NCI-H2107 treated with DMSO at 0.1 percent for 48 hours (cell line): Measurements from ENCODE around the gene SPATA31E1.
"Not testable (repeated sequence)": the region's sequence is repeated elsewhere in the genome, so short reads cannot be mapped to it uniquely, and the experiment has no call there.

Experiments used
- DNase-seq: peaks from one replicate; lab custom pipeline; 2025; ENCODE audit not compliant: unreplicated experiment; lab: John Stamatoyannopoulos, UW

Gene SPATA31E1

DNA sequence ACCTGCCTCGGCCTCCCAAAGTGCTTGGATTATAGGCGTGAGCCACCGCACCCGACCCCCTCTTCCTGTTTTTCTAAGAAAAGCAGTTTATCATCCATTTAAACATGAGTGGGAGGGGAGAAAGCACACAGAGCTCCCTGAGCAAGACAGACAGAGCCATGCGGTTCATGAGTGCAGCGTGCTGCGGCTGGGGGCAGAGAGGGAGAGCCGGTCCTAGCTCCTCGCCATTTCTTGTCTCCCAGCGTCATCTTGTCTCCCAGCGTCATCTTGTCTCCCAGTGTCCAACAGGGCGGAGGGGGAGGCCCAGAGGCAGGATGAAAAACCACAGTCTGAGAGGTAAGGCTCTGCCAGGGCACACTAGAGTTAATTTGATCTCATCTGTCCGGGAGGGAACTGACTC is 36.3 kb downstream of the SPATA31E1 start:
- not testable (repeated sequence) for DNase-seq

DNA sequence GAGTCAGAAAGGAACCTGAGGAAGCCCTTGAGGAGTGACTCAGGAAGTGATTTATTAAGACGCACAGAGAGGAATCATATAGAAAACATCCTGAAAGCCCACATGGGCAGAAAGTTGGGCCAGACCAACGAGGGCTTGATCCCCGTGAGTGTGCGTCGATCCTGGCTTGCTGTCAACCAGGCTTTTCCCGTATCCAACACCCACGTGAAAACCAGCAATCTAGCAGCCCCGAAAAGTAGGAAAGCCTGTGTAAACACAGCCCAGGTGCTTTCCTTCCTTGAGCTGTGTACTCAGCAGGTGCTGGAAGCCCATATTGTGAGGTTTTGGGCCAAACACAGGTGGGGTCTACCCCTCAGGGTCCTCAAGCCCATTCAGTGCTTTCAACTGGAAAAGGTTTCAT is 38.9 kb downstream of the SPATA31E1 start:
- DNase-seq = not testable (repeated sequence)

DNA sequence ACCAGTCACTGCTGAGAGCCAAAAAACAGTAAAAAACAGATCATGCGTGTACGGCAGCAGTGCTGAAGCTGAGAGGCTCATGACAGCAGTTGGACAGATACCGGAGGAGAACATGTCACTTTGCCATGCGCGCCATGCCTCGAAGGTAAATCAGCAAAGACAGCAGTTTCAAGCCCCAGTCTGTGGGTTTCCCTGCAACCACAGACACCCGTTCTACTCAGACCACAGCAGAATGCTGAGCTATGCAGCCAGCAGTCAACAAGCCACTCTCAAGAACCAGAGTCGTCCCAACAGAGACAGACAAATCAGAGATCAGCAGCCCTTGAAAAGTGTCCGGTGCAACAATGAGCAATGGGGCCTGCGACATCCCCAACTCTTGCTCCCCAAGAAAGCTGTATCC is 40.3 kb downstream of the SPATA31E1 start:
- DNase-seq = not testable (repeated sequence)

DNA sequence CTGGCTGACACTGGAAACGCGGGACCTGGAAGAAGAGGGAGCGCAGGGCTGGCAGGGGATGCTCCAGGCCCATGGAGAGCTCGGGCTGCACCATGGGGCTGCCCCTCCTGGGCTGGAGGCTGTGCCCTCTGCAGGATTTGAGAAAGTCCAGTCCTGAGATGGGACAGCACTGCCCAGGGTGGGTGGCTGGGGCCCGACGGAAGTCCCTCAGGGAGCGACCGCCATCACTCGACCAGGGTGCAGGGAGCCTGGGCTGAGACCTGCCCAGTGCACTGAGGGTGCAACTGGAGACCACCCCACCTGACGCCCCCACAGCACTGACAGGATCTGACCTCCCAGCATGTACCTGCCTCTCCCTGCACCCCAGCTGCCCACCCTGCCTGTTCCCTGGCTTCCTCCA is 42.2 kb downstream of the SPATA31E1 start:
- DNase-seq = not testable (repeated sequence)

DNA sequence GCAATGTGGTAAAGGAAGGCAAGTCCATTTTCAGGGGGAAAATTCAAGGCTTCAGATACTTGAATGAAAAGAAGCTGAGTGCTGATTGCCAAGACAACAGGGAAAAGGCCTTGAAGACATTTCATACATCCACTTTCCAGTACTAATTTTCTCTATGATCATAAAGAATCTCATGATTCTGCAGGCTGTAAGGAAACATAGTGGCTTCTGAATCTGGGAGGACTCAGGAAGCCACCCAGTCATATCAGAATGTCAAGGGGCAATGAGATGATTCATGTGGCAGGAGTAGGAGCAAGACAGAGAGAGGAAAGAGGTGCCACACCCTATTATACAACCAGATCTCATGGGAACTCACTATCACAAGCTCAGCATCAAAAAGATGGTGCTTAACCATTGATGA is 46.5 kb downstream of the SPATA31E1 start:
- not testable (repeated sequence) for DNase-seq

DNA sequence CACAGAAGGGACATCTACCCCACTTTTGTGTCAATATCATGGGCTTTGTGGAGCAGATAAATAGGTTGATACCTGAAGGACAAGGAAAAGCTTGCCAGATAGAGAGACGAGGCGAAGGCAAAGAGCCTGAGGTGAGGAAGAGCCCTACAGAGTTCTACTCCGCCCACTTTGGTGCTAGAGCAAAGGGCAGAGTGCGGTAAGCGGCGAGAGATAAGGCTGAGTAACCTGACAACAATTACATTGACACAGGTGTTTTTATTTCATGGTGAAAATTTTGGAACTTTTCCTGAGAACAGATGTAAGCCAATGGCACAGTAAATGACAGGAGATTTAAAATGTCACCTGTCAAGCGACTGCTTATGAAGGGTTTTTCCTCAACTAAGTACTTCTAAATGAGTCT is 51.8 kb downstream of the SPATA31E1 start:
- DNase-seq = not testable (repeated sequence)

DNA sequence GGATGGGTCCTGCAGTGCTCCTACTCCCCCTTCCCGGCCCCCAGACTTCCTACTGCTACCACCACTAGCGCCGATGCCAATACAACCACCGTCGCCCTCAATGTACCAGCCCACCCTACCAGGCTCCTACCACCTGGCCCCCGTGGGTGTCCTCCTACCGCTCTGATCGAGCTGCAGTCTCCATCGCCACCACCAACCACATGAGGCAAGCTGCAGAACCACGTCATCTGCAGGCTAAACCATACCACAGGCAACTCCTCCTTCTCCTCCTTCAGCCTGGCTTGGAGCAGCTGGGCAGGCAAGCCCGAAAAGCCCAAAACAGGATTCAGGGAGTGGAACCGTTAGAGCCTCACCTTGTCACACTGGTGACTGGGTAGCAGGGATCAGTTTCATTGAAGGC is 54.7 kb downstream of the SPATA31E1 start:
- not testable (repeated sequence) for DNase-seq

DNA sequence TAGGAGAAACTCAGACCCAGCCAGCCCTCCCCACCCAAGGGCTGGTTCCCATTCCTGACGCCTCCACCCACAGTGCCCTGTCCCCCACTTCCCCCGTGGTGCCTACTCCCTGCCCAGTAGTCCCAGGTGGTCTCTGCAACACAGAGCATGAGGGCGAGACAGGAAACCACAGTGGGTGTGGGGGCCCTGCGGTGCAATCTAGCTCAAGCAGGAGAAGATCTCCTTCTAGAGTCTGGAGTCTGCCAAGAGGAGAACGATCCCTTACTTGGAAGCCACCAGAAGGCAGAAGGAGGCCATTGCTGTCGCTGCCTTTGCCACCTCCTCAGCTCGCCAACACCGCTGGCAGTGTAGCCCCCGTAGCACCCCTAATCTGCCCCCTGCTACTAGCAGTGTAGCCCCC is 55.2 kb downstream of the SPATA31E1 start:
- not testable (repeated sequence) for DNase-seq

DNA sequence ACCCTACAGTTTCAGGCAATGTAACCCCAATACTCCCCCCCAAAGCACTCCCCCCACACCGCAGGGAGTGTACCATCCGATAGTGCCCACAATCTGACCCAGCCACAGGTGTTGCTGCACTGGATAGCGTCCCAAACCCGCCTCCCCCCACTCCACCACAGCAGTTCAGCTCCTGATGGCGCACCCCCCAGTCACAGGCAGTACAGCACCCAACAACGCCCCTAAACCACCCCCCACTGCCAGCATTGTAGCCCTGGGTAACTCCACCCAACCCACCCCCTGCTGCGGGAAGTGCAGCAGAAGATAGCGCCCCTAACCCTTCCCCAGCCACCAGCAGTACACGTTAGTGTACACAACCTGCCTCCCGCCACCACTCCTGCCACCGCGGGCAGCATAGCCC is 55.7 kb downstream of the SPATA31E1 start:
- DNase-seq = not testable (repeated sequence)
